GM12874 (cell line): Measurements from ENCODE around the gene GHRHR.

Experiments used
- CTCF ChIP-seq: IDR thresholded peaks from 2 replicates; pipeline ENCODE4 v1.5.1; 2011; ENCODE audit warnings: low read depth, mild to moderate bottlenecking, control low read depth, low read length, moderate library complexity; ENCODE audit not compliant: insufficient read depth

Gene GHRHR

GRCh38 chr7:30968747-30969603, 5.2 kb downstream of the GHRHR start:
- TF ChIP-seq CTCF, result no peak

- no peak for TF ChIP-seq CTCF
These were observed 5.8 kb downstream of the GHRHR start for GRCh38 chr7:30969604-30969970.

GRCh38 chr7:30970074-30970473, 6.3 kb downstream of the GHRHR start:
- no peak for TF ChIP-seq CTCF

GRCh38 chr7:30970594-30971094, 6.9 kb downstream of the GHRHR start:
- TF ChIP-seq CTCF, result no peak

GRCh38 chr7:30971440-30971839, 7.7 kb downstream of the GHRHR start:
- no peak for TF ChIP-seq CTCF

- no peak for TF ChIP-seq CTCF
These were observed 8.2 kb downstream of the GHRHR start for GRCh38 chr7:30971840-30972563.

- no peak for TF ChIP-seq CTCF
These were observed 9.5 kb downstream of the GHRHR start for GRCh38 chr7:30973292-30973691.
